ENCODE data around the gene SORL1-AS1.

Gene SORL1-AS1

GRCh38 chr11:121441521-121441920 lies 11.2 kb downstream of the SORL1-AS1 start:
- Histone ChIP-seq H3K27me3 (ENCODE audit: control insufficient read depth in 3 of 3, insufficient read depth in 3 of 3, low read length in 2 of 3) (no peaks in the 10 kb centered on the region), H3K4me1 (ENCODE audit: control insufficient read depth in 5 of 5, insufficient read depth in 5 of 5, low read length in 5 of 5) (peaks cover 0 to 4% (median 3%) of the 10 kb centered on the region in 5 donors), H3K27ac (ENCODE audit: low read depth in 1 of 2, low read length in 1 of 2) (no peak overlapping the region), H3K9me3 (ENCODE audit: control insufficient read depth in 4 of 4, insufficient read depth in 3 of 4, low read length in 3 of 4) (no peaks in the 10 kb centered on the region), H3K9ac (ENCODE audit: insufficient read depth in 1 of 2, low read length in 2 of 2) (no peak overlapping the region), H3K36me3 (ENCODE audit: control insufficient read depth in 4 of 4, insufficient read depth in 4 of 4, low read length in 4 of 4) (no peaks in the 10 kb centered on the region), H3K4me3 (no peak overlapping the region)
- no peak for ATAC-seq (ENCODE audit: insufficient read depth, low FRiP score)
- DNase-seq = no peak
- 95 to 96% methylated on average over 2 of the region's 2 CpGs for WGBS, 2 donors
- TF ChIP-seq, protein P1, sequence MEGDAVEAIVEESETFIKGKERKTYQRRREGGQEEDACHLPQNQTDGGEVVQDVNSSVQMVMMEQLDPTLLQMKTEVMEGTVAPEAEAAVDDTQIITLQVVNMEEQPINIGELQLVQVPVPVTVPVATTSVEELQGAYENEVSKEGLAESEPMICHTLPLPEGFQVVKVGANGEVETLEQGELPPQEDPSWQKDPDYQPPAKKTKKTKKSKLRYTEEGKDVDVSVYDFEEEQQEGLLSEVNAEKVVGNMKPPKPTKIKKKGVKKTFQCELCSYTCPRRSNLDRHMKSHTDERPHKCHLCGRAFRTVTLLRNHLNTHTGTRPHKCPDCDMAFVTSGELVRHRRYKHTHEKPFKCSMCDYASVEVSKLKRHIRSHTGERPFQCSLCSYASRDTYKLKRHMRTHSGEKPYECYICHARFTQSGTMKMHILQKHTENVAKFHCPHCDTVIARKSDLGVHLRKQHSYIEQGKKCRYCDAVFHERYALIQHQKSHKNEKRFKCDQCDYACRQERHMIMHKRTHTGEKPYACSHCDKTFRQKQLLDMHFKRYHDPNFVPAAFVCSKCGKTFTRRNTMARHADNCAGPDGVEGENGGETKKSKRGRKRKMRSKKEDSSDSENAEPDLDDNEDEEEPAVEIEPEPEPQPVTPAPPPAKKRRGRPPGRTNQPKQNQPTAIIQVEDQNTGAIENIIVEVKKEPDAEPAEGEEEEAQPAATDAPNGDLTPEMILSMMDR (IDR thresholded peaks at IDR 0.05; ENCODE audit: control extremely low read depth, extremely low read depth) = no peak

DNA sequence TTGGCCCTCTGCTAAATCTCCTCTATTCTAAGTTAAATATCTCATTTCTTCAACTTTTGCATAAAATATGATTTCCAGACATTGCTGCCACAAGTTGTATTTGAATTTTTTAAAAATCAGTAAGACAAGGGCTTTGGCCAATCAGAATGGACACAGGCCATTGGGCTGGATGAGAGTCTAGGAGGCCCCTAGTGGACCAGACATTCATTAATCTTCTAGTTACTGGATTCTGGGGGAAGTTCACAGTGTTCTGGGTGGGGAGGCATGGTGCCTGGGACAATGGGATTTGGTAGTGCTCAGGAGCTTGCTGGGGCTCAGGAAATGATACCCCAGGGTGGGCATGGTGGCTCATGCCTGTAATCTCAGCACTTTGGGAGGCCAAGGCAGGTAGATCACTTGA lies 13.0 kb downstream of the SORL1-AS1 start:
- Histone ChIP-seq H3K27me3 (ENCODE audit: control insufficient read depth in 3 of 3, insufficient read depth in 3 of 3, low read length in 2 of 3) (no peaks in the 10 kb centered on the region), H3K4me1 (ENCODE audit: control insufficient read depth in 5 of 5, insufficient read depth in 5 of 5, low read length in 5 of 5) (peaks cover 0 to 3% (median 0%) of the 10 kb centered on the region in 5 donors), H3K4me3 (no peak overlapping the region), H3K27ac (ENCODE audit: low read depth in 1 of 2, low read length in 1 of 2) (no peak overlapping the region), H3K36me3 (ENCODE audit: control insufficient read depth in 4 of 4, insufficient read depth in 4 of 4, low read length in 4 of 4) (no peaks in the 10 kb centered on the region), H3K9me3 (ENCODE audit: control insufficient read depth in 4 of 4, insufficient read depth in 3 of 4, low read length in 3 of 4) (no peaks in the 10 kb centered on the region), H3K9ac (ENCODE audit: insufficient read depth in 1 of 2, low read length in 2 of 2) (no peak overlapping the region)
- DNase-seq (no peak), ATAC-seq (ENCODE audit: insufficient read depth, low FRiP score) (no peak)
- TF ChIP-seq, protein P1 (IDR thresholded peaks at IDR 0.05; ENCODE audit: control extremely low read depth, extremely low read depth) = no peak

DNA sequence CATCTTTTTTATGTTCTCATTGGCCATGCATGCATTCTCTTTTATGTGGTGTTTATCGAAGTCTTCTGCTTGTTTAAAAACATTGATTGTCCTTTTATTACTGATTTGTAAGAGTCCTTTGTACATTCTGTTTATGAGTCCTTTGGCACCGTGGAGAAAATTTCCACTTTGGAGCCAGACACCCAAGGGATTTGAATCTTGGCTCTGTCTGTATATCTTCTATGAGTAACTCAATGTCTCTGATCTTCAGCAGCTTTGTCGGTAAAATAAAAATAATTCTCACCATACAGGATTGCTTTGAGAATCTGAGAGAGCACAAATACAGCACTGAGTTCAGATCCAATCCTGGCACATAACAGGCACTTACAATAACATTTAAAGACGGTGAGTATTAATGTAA lies 13.4 kb downstream of the SORL1-AS1 start:
- Histone ChIP-seq H3K36me3 (ENCODE audit: control insufficient read depth in 4 of 4, insufficient read depth in 4 of 4, low read length in 4 of 4) (no peaks in the 10 kb centered on the region), H3K27me3 (ENCODE audit: control insufficient read depth in 3 of 3, insufficient read depth in 3 of 3, low read length in 2 of 3) (no peaks in the 10 kb centered on the region), H3K9me3 (ENCODE audit: control insufficient read depth in 4 of 4, insufficient read depth in 3 of 4, low read length in 3 of 4) (no peaks in the 10 kb centered on the region), H3K9ac (ENCODE audit: insufficient read depth in 1 of 2, low read length in 2 of 2) (no peak overlapping the region), H3K4me3 (no peak overlapping the region), H3K4me1 (ENCODE audit: control insufficient read depth in 5 of 5, insufficient read depth in 5 of 5, low read length in 5 of 5) (peaks cover 0 to 3% (median 0%) of the 10 kb centered on the region in 5 donors), H3K27ac (ENCODE audit: low read depth in 1 of 2, low read length in 1 of 2) (no peak overlapping the region)
- no peak for ATAC-seq (ENCODE audit: insufficient read depth, low FRiP score)
- WGBS, 2 donors = 83 to 90% methylated on average over 4 of the region's 4 CpGs
- DNase-seq = no peak
- TF ChIP-seq, protein P1 (IDR thresholded peaks at IDR 0.05; ENCODE audit: control extremely low read depth, extremely low read depth) = no peak

GRCh38 chr11:121437686-121438078 lies 15.1 kb downstream of the SORL1-AS1 start:
- Histone ChIP-seq H3K27ac (ENCODE audit: low read depth in 1 of 2, low read length in 1 of 2) (no peak overlapping the region), H3K9ac (ENCODE audit: insufficient read depth in 1 of 2, low read length in 2 of 2) (no peak overlapping the region), H3K36me3 (ENCODE audit: control insufficient read depth in 4 of 4, insufficient read depth in 4 of 4, low read length in 4 of 4) (no peaks in the 10 kb centered on the region), H3K4me3 (no peak overlapping the region), H3K27me3 (ENCODE audit: control insufficient read depth in 3 of 3, insufficient read depth in 3 of 3, low read length in 2 of 3) (no peaks in the 10 kb centered on the region), H3K4me1 (ENCODE audit: control insufficient read depth in 5 of 5, insufficient read depth in 5 of 5, low read length in 5 of 5) (peaks cover 0 to 3% (median 0%) of the 10 kb centered on the region in 5 donors), H3K9me3 (ENCODE audit: control insufficient read depth in 4 of 4, insufficient read depth in 3 of 4, low read length in 3 of 4) (no peaks in the 10 kb centered on the region)
- DNase-seq = no peak
- TF ChIP-seq, protein P1 (IDR thresholded peaks at IDR 0.05; ENCODE audit: control extremely low read depth, extremely low read depth) = no peak
- ATAC-seq (ENCODE audit: insufficient read depth, low FRiP score) = no peak
- WGBS, 2 donors = 44 to 70% methylated on average over 4 of the region's 4 CpGs
